ENCODE data around the gene CLP1. TPM values are rescaled to one million over a fixed set of nuclear protein-coding genes. Genes with fewer than 3 reads are reported as not detected.

CLP1 gene
- polyA plus RNA-seq, 4 donors, result 12.0 to 17.2 (median 16.5) TPM

Other genes with a start within 250 kb of the CLP1 start
- 10 to 100 TPM; 24.1 to 29.1 (median 26.2) TPM for gene SLC43A3, start 230.6 kb upstream of the CLP1 start, polyA plus RNA-seq (ENCODE audit: insufficient read length in 4 of 4)
- 1 to 10 TPM in 3 of 4 donors, under 1 TPM in 1; 1.00 to 3.6 (median 2.2) TPM for gene RTN4RL2, start 197.2 kb upstream of the CLP1 start, polyA plus RNA-seq (ENCODE audit: insufficient read length in 4 of 4)
- gene SLC43A1, start 142.1 kb upstream of the CLP1 start, polyA plus RNA-seq (ENCODE audit: insufficient read length in 4 of 4), result 1 to 10 TPM; 4.9 to 9.7 (median 6.5) TPM
- gene TIMM10, start 127.0 kb upstream of the CLP1 start, polyA plus RNA-seq (ENCODE audit: insufficient read length in 4 of 4), result 10 to 100 TPM; 42.2 to 52.6 (median 46.8) TPM
- gene SMTNL1, start 120.2 kb upstream of the CLP1 start, polyA plus RNA-seq (ENCODE audit: insufficient read length in 4 of 4), result under 1 TPM; 0.21 to 0.63 (median 0.38) TPM
- gene UBE2L6, start 90.1 kb upstream of the CLP1 start, polyA plus RNA-seq (ENCODE audit: insufficient read length in 4 of 4), result 10 to 100 TPM; 36.5 to 46.7 (median 42.3) TPM
- 100 to 1,000 TPM; 139 to 440 (median 176) TPM for gene SERPING1, start 60.1 kb upstream of the CLP1 start, polyA plus RNA-seq (ENCODE audit: insufficient read length in 4 of 4)
- gene YPEL4, start 7.8 kb upstream of the CLP1 start, polyA plus RNA-seq (ENCODE audit: insufficient read length in 4 of 4), result 1 to 10 TPM; 1.5 to 4.4 (median 3.3) TPM
- gene ZDHHC5, start 10.4 kb downstream of the CLP1 start, polyA plus RNA-seq (ENCODE audit: insufficient read length in 4 of 4), result 10 to 100 TPM; 38.9 to 55.7 (median 50.5) TPM
- 10 to 100 TPM; 15.0 to 24.4 (median 18.5) TPM for gene MED19, start 54.5 kb downstream of the CLP1 start, polyA plus RNA-seq (ENCODE audit: insufficient read length in 4 of 4)
- gene TMX2, start 54.8 kb downstream of the CLP1 start, polyA plus RNA-seq (ENCODE audit: insufficient read length in 4 of 4), result 100 to 1,000 TPM in 3 of 4 donors, 10 to 100 TPM in 1; 81.6 to 126 (median 117) TPM
- 100 to 1,000 TPM in 2 of 4 donors, 10 to 100 TPM in 2; 88.2 to 142 (median 99.1) TPM for gene SELENOH, start 83.7 kb downstream of the CLP1 start, polyA plus RNA-seq (ENCODE audit: insufficient read length in 4 of 4)
- under 1 TPM; 0.06 to 0.18 (median 0.13) TPM for gene BTBD18, start 94.1 kb downstream of the CLP1 start, polyA plus RNA-seq (ENCODE audit: insufficient read length in 4 of 4)
- gene CTNND1, start 104.0 kb downstream of the CLP1 start, polyA plus RNA-seq (ENCODE audit: insufficient read length in 4 of 4), result 100 to 1,000 TPM; 144 to 230 (median 216) TPM

Measured in left renal pelvis (tissue), 4 donors.